HepG2 (cell line): Measurements from ENCODE around the gene SKIL.

Experiments used
- ATF7 ChIP-seq, 2 experiments: fragments of 450-650 bp in 1 of 2; sonication (generic) in 1 of 2; formaldehyde crosslinking in 1 of 2; IDR thresholded peaks; 2 replicates each; pipeline versions ENCODE4 v1.4.0 to v1.6.1; 2016 to 2020; ENCODE audit warnings: antibody characterized with exemption in 1 of 2, mild to moderate bottlenecking in 1 of 2, missing genetic modification reagents in 1 of 2
- HOXA7 ChIP-seq: sonication (generic); formaldehyde crosslinking; IDR thresholded peaks from 2 replicates; pipeline ENCODE4 v1.8.1; 2022; ENCODE audit warnings: mild to moderate bottlenecking, missing genetic modification reagents, moderate library complexity
- MEIS1 ChIP-seq: sonication (generic); formaldehyde crosslinking; IDR thresholded peaks from 2 replicates; pipeline ENCODE4 v1.9.0; 2021; ENCODE audit warnings: mild to moderate bottlenecking, missing genetic modification reagents, moderate library complexity, borderline replicate concordance
- POLR2AphosphoS5 ChIP-seq: IDR thresholded peaks from 2 replicates; pipeline ENCODE4 v1.6.1; 2012; ENCODE audit warnings: low read depth, low read length
- TCF12 ChIP-seq, 2 experiments: fragments of 450-650 bp in 1 of 2; sonication (generic) in 1 of 2; formaldehyde crosslinking in 1 of 2; IDR thresholded peaks; 2 replicates each; pipeline versions ENCODE4 v1.6.1 to v1.8.0; 2017 to 2022; ENCODE audit warnings: antibody characterized with exemption in 1 of 2, mild to moderate bottlenecking in 1 of 2, missing genetic modification reagents in 1 of 2, moderate library complexity in 1 of 2
- ZNF143 ChIP-seq: sonication (generic); formaldehyde crosslinking; IDR thresholded peaks from 2 replicates; pipeline ENCODE4 v1.4.0; 2020; ENCODE audit warnings: missing genetic modification reagents
- ZNF605 ChIP-seq: sonication (generic); formaldehyde crosslinking; IDR thresholded peaks from 2 replicates; pipeline ENCODE4 v1.8.0; 2022; ENCODE audit warnings: mild to moderate bottlenecking, missing genetic modification reagents
- TF ChIP-seq, protein P1 (sequence below): sonication (generic); formaldehyde crosslinking; IDR thresholded peaks from 2 replicates; pipeline ENCODE4 v1.4.0; 2020; ENCODE audit warnings: mild to moderate bottlenecking, low read depth, missing genetic modification reagents
- TF ChIP-seq, protein P2 (sequence below): sonication (generic); formaldehyde crosslinking; IDR thresholded peaks from 2 replicates; pipeline ENCODE4 v1.5.0; 2020; ENCODE audit warnings: mild to moderate bottlenecking, missing genetic modification reagents, moderate library complexity
- TF ChIP-seq, protein P3 (sequence below): sonication (generic); formaldehyde crosslinking; IDR thresholded peaks from 2 replicates; pipeline ENCODE4 v1.4.0; 2020; ENCODE audit warnings: missing genetic modification reagents, borderline replicate concordance

DNA sequence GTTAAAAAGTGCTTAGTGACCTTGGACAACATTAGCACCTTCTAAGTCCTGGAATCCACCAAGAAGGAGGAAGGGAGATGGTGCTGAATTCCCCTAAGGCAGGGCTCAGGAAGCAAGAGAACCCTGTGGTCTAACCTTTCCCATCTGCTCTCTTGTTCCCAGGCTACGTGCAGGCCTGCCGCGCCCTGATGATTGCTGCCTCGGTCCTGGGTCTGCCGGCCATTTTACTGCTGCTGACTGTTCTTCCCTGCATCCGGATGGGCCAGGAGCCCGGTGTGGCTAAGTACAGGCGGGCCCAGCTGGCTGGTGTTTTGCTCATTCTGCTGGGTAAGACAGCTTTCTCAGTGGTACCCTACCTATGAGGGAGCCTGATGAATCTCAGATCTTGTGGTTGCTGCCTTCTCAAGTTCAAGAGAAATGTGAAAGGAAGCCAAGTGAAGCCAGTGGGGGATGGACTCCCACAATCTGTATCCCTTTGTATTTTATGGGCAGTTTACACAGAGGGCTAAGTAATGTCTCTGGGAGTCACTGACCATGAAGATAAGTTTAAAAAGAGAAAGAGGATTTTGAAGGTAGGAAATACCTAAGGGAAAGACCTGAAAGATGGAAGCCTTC lies 65.6 kb downstream of the SKIL start:
- TF ChIP-seq, protein P1, sequence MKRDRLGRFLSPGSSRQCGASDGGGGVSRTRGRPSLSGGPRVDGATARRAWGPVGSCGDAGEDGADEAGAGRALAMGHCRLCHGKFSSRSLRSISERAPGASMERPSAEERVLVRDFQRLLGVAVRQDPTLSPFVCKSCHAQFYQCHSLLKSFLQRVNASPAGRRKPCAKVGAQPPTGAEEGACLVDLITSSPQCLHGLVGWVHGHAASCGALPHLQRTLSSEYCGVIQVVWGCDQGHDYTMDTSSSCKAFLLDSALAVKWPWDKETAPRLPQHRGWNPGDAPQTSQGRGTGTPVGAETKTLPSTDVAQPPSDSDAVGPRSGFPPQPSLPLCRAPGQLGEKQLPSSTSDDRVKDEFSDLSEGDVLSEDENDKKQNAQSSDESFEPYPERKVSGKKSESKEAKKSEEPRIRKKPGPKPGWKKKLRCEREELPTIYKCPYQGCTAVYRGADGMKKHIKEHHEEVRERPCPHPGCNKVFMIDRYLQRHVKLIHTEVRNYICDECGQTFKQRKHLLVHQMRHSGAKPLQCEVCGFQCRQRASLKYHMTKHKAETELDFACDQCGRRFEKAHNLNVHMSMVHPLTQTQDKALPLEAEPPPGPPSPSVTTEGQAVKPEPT (CRISPR knock-in tag) = no peak
- TF ChIP-seq, protein P2, sequence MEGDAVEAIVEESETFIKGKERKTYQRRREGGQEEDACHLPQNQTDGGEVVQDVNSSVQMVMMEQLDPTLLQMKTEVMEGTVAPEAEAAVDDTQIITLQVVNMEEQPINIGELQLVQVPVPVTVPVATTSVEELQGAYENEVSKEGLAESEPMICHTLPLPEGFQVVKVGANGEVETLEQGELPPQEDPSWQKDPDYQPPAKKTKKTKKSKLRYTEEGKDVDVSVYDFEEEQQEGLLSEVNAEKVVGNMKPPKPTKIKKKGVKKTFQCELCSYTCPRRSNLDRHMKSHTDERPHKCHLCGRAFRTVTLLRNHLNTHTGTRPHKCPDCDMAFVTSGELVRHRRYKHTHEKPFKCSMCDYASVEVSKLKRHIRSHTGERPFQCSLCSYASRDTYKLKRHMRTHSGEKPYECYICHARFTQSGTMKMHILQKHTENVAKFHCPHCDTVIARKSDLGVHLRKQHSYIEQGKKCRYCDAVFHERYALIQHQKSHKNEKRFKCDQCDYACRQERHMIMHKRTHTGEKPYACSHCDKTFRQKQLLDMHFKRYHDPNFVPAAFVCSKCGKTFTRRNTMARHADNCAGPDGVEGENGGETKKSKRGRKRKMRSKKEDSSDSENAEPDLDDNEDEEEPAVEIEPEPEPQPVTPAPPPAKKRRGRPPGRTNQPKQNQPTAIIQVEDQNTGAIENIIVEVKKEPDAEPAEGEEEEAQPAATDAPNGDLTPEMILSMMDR = no peak
- TF ChIP-seq POLR2AphosphoS5 (no peak), MEIS1 (CRISPR knock-in tag) (no peak), TCF12 (IDR thresholded peaks at IDR 0.05) (no peak), TCF12 (CRISPR knock-in tag; IDR thresholded peaks at IDR 0.05) (no peak), ATF7 (IDR thresholded peaks at IDR 0.05) (no peak), ATF7 (CRISPR knock-in tag; IDR thresholded peaks at IDR 0.05) (no peak), ZNF605 (no peak), ZNF143 (CRISPR knock-in tag) (no peak), HOXA7 (CRISPR knock-in tag) (no peak)
- TF ChIP-seq, protein P3, sequence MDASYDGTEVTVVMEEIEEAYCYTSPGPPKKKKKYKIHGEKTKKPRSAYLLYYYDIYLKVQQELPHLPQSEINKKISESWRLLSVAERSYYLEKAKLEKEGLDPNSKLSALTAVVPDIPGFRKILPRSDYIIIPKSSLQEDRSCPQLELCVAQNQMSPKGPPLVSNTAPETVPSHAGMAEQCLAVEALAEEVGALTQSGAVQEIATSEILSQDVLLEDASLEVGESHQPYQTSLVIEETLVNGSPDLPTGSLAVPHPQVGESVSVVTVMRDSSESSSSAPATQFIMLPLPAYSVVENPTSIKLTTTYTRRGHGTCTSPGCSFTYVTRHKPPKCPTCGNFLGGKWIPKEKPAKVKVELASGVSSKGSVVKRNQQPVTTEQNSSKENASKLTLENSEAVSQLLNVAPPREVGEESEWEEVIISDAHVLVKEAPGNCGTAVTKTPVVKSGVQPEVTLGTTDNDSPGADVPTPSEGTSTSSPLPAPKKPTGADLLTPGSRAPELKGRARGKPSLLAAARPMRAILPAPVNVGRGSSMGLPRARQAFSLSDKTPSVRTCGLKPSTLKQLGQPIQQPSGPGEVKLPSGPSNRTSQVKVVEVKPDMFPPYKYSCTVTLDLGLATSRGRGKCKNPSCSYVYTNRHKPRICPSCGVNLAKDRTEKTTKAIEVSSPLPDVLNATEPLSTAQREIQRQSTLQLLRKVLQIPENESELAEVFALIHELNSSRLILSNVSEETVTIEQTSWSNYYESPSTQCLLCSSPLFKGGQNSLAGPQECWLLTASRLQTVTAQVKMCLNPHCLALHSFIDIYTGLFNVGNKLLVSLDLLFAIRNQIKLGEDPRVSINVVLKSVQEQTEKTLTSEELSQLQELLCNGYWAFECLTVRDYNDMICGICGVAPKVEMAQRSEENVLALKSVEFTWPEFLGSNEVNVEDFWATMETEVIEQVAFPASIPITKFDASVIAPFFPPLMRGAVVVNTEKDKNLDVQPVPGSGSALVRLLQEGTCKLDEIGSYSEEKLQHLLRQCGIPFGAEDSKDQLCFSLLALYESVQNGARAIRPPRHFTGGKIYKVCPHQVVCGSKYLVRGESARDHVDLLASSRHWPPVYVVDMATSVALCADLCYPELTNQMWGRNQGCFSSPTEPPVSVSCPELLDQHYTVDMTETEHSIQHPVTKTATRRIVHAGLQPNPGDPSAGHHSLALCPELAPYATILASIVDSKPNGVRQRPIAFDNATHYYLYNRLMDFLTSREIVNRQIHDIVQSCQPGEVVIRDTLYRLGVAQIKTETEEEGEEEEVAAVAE = no peak
